GM12892 (cell line): Measurements from ENCODE around the gene EHF.

Experiments used
- POLR2AphosphoS5 ChIP-seq: IDR thresholded peaks from 2 replicates; pipeline ENCODE4 v1.6.1; 2011; ENCODE audit warnings: low read depth, low read length, control low read depth
- TAF1 ChIP-seq: IDR thresholded peaks from 2 replicates; pipeline ENCODE4 v1.6.1; 2011; ENCODE audit warnings: low read depth, mild to moderate bottlenecking, control low read depth, low read length, borderline replicate concordance

DNA sequence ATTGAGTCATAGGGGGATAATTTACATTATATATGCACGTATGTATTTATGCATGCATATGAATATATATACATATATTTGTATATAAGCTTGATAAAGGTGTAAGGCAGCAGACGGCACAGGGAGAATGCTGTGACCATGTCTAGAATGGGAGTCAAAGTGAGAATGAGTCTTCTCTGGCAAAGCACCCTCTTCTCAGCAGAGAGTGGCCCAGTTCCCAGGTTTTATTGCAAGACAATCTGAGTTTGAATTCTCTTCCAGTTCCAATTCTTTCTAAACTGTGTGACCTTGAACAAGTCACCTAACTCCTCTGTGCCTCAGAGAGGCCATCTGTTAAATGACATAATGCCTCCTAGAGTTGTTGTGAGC is 13.8 kb downstream of the EHF start:
- no peak for TF ChIP-seq TAF1
- TF ChIP-seq POLR2AphosphoS5: no peak
